IPS DF 6.9 (cell line): Measurements from ENCODE around the gene RNPS1.

ENCODE experiments used
- DNase-seq: peaks from one replicate; pipeline ENCODE4 v3.0.0-alpha.2; 2013; ENCODE audit warnings: low read depth, low spot score
- H3K27ac ChIP-seq: one replicate; pipeline ENCODE4 v1.5.1; 2013; ENCODE audit warnings: low read length, control low read depth
- H3K27me3 ChIP-seq: 2 replicates; pipeline ENCODE4 v1.6.1; 2013; ENCODE audit warnings: mild to moderate bottlenecking, low read length; ENCODE audit not compliant: control insufficient read depth, insufficient read depth
- H3K36me3 ChIP-seq: 2 replicates; pipeline ENCODE4 v1.6.1; 2013; ENCODE audit warnings: low read length; ENCODE audit not compliant: control insufficient read depth, insufficient read depth
- H3K4me1 ChIP-seq: 2 replicates; pipeline ENCODE4 v1.6.1; 2013; ENCODE audit warnings: low read length; ENCODE audit not compliant: control insufficient read depth, insufficient read depth
- H3K4me3 ChIP-seq: 2 replicates; pipeline ENCODE4 v1.5.1; 2013; ENCODE audit warnings: mild to moderate bottlenecking, low read length
- H3K9me3 ChIP-seq: 2 replicates; pipeline ENCODE4 v1.6.1; 2013; ENCODE audit warnings: low read length, inconsistent platforms; ENCODE audit not compliant: control insufficient read depth, insufficient read depth
- WGBS: extraction: QIAGEN DNeasy Blood & Tissue Kit; methylation state at CpG from one replicate; pipeline ENCODE4 v1.1.7; 2013; ENCODE audit warnings: mixed read lengths, missing lambda C conversion rate; ENCODE audit not compliant: insufficient read length, insufficient coverage; 5-methylcytosine and 5-hydroxymethylcytosine counted together

The RNPS1 gene

GRCh38 chr16:2212362-2213324 is 55.3 kb downstream of the RNPS1 start:
- Histone ChIP-seq H3K4me3 (no peak overlapping the region), H3K36me3 (peaks cover 29% of the 10 kb centered on the region), H3K27ac (no peak overlapping the region), H3K4me1 (peaks cover 7% of the 10 kb centered on the region), H3K27me3 (no peaks in the 10 kb centered on the region), H3K9me3 (no peaks in the 10 kb centered on the region)
- no CpG with 5 or more reads among the region's 19 CpGs for WGBS
- no peak for DNase-seq

GRCh38 chr16:2211923-2212347 is 56.0 kb downstream of the RNPS1 start:
- WGBS: no CpG with 5 or more reads among the region's 11 CpGs
- H3K36me3 ChIP-seq: peaks cover 35% of the 10 kb centered on the region
- H3K4me1 ChIP-seq: peaks cover 7% of the 10 kb centered on the region
- no peak overlapping the region for H3K27ac ChIP-seq
- no peaks in the 10 kb centered on the region for H3K9me3 ChIP-seq
- no peak overlapping the region for H3K4me3 ChIP-seq
- H3K27me3 ChIP-seq: no peaks in the 10 kb centered on the region
- no peak for DNase-seq

- H3K36me3 ChIP-seq: peaks cover 37% of the 10 kb centered on the region
- H3K4me3 ChIP-seq: no peak within 1 kb of the TSS
- no peaks in the 10 kb centered on the region for H3K9me3 ChIP-seq
- DNase-seq: no peak
- peaks cover 7% of the 10 kb centered on the region for H3K4me1 ChIP-seq
- H3K27me3 ChIP-seq: no peaks in the 10 kb centered on the region
- H3K27ac ChIP-seq: no peak within 1 kb of the TSS
- WGBS: no CpG with 5 or more reads among the region's 24 CpGs
Observed at GRCh38 chr16:2210386-2211365, 57.2 kb downstream of the RNPS1 start, which contains the start of gene BRICD5. TSS of gene BRICD5 (minus strand) at chr16:2210863. CDS start at chr16:2210833, 30 bp downstream.

GRCh38 chr16:2210009-2210332 is 58.0 kb downstream of the RNPS1 start:
- no CpG with 5 or more reads among the region's 17 CpGs for WGBS
- Histone ChIP-seq H3K36me3 (peaks cover 37% of the 10 kb centered on the region), H3K27ac (no peak overlapping the region)

GRCh38 chr16:2209258-2210008 is 58.5 kb downstream of the RNPS1 start:
- Histone ChIP-seq H3K4me1 (peaks cover 7% of the 10 kb centered on the region), H3K27me3 (no peaks in the 10 kb centered on the region), H3K9me3 (no peaks in the 10 kb centered on the region), H3K36me3 (peaks cover 37% of the 10 kb centered on the region), H3K27ac (no peak overlapping the region), H3K4me3 (no peak overlapping the region)
- WGBS: no CpG with 5 or more reads among the region's 29 CpGs
- DNase-seq: no peak

More at GRCh38 chr16:2210009-2210332, 58.0 kb downstream of the RNPS1 start:
- peaks cover 7% of the 10 kb centered on the region for H3K4me1 ChIP-seq
- no peaks in the 10 kb centered on the region for H3K9me3 ChIP-seq
- H3K27me3 ChIP-seq: no peaks in the 10 kb centered on the region
- H3K4me3 ChIP-seq: no peak overlapping the region
- no peak for DNase-seq

GRCh38 chr16:2208772-2209171 is 59.2 kb downstream of the RNPS1 start:
- H3K36me3 ChIP-seq: peaks cover 37% of the 10 kb centered on the region
- H3K9me3 ChIP-seq: no peaks in the 10 kb centered on the region
- DNase-seq: no peak
- no peak overlapping the region for H3K4me3 ChIP-seq
- H3K27me3 ChIP-seq: no peaks in the 10 kb centered on the region
- H3K27ac ChIP-seq: no peak overlapping the region
- H3K4me1 ChIP-seq: peaks cover 7% of the 10 kb centered on the region
- no CpG with 5 or more reads among the region's 9 CpGs for WGBS

GRCh38 chr16:2208308-2208707 is 59.6 kb downstream of the RNPS1 start:
- peaks cover 7% of the 10 kb centered on the region for H3K4me1 ChIP-seq
- H3K4me3 ChIP-seq: no peak overlapping the region
- H3K27me3 ChIP-seq: no peaks in the 10 kb centered on the region
- DNase-seq: no peak
- WGBS: no CpG with 5 or more reads among the region's 23 CpGs
- no peak overlapping the region for H3K27ac ChIP-seq
- H3K36me3 ChIP-seq: peaks cover 37% of the 10 kb centered on the region
- no peaks in the 10 kb centered on the region for H3K9me3 ChIP-seq

- DNase-seq: no peak
- peaks cover 37% of the 10 kb centered on the region for H3K36me3 ChIP-seq
- no CpG with 5 or more reads among the region's 9 CpGs for WGBS
- no peaks in the 10 kb centered on the region for H3K9me3 ChIP-seq
- no peak overlapping the region for H3K27ac ChIP-seq
- H3K27me3 ChIP-seq: no peaks in the 10 kb centered on the region
- H3K4me3 ChIP-seq: no peak overlapping the region
- H3K4me1 ChIP-seq: peaks cover 7% of the 10 kb centered on the region
Observed at GRCh38 chr16:2207872-2208271, 60.1 kb downstream of the RNPS1 start.

GRCh38 chr16:2206780-2207433 is 61.0 kb downstream of the RNPS1 start:
- no CpG with 5 or more reads among the region's 23 CpGs for WGBS

More at GRCh38 chr16:2206780-2207433, 61.0 kb downstream of the RNPS1 start:
- Histone ChIP-seq H3K27me3 (no peaks in the 10 kb centered on the region), H3K4me1 (peaks cover 7% of the 10 kb centered on the region), H3K4me3 (no peak overlapping the region), H3K36me3 (peaks cover 28% of the 10 kb centered on the region), H3K9me3 (no peaks in the 10 kb centered on the region), H3K27ac (no peak overlapping the region)
- DNase-seq: no peak
